Activated CD4-positive, alpha-beta T cell treated with anti-CD3 and anti-CD28 coated beads, Interleukin-2, amount 10 ng/mL, durations not matched to agents 7 days and 5 days (primary cell): ENCODE data around the gene MAD1L1. TPM values are rescaled to one million over a fixed set of nuclear protein-coding genes. Genes with fewer than 3 reads are reported as not detected.
"Not testable (repeated sequence)": the region's sequence is repeated elsewhere in the genome, so short reads cannot be mapped to it uniquely, and the experiment has no call there.

Source experiments
- CTCF ChIA-PET: fragments of 350-600 bp; sonication (Branson Sonifier 250); formaldehyde crosslinking; loops from one replicate; lab custom pipeline; 2021; ENCODE audit warnings: antibody characterized with exemption; lab: Charles Lee
- POLR2A ChIA-PET: fragments of 350-600 bp; sonication (Branson Sonifier 250); formaldehyde crosslinking; loops from one replicate; lab custom pipeline; 2021; ENCODE audit warnings: antibody characterized with exemption; lab: Charles Lee
- DNase-seq: peaks from one replicate; pipeline ENCODE4 v3.0.0-alpha.2; 2020
- H3K27ac Mint-ChIP-seq: one replicate; pipeline ENCODE4 v1.8.0; 2021; ENCODE audit warnings: mild to moderate bottlenecking, moderate library complexity, mixed read lengths
- H3K27me3 Mint-ChIP-seq: one replicate; pipeline ENCODE4 v1.8.0; 2021; ENCODE audit warnings: mixed read lengths
- H3K36me3 Mint-ChIP-seq: one replicate; pipeline ENCODE4 v1.8.0; 2021; ENCODE audit warnings: low read depth, mixed read lengths
- H3K4me1 Mint-ChIP-seq: one replicate; pipeline ENCODE4 v1.8.0; 2021; ENCODE audit warnings: mixed read lengths
- H3K4me3 Mint-ChIP-seq: one replicate; pipeline ENCODE4 v1.8.0; 2021; ENCODE audit warnings: mild to moderate bottlenecking, moderate library complexity, mixed read lengths
- H3K9me3 Mint-ChIP-seq: one replicate; pipeline ENCODE4 v1.8.0; 2021; ENCODE audit warnings: mixed read lengths
- total RNA-seq, 2 experiments: library from RNA; stranded (reverse); gene quantifications; one replicate each; pipeline ENCODE4 v1.2.3, GENCODE V29; 2021

Gene MAD1L1
- total RNA-seq, 2 experiments from 2014 or later = 125 to 127 TPM

DNA sequence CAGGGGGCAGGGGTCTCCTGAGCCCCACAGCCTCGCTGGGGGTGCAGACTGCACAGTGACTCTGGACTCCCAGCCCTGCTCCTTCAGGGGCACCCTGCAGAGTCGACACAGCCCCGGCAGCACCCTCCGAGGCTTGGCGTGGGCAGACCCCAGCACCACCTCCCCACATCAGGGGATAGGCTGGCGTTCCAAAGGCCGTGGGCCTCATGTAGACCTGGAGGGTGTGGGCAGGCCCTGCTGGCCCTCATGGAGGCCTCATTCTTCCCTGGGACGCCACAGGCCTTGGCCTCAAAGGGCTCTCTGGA is 296.8 kb downstream of the MAD1L1 start:
- Mint-ChIP-seq H3K36me3 (peaks cover 67% of the 10 kb centered on the region), H3K4me1 (peaks cover 35% of the 10 kb centered on the region), H3K27me3 (no peaks in the 10 kb centered on the region), H3K9me3 (peaks cover 8% of the 10 kb centered on the region), H3K4me3 (no peak overlapping the region), H3K27ac (no peak overlapping the region)
- POLR2A ChIA-PET = no interaction called here
- CTCF ChIA-PET = no interaction called here
- no peak for DNase-seq

- CTCF ChIA-PET = interaction anchor here (0.7 kb wide), 1 partner anchor 313 kb away, joined by 4 read pairs; no protein-coding TSS in a partner anchor
- POLR2A ChIA-PET = no interaction called here
- Mint-ChIP-seq H3K36me3 (peaks cover 67% of the 10 kb centered on the region), H3K9me3 (peaks cover 8% of the 10 kb centered on the region), H3K4me1 (peaks cover 29% of the 10 kb centered on the region), H3K27me3 (no peaks in the 10 kb centered on the region), H3K27ac (no peak overlapping the region), H3K4me3 (no peak overlapping the region)
- DNase-seq = no peak
Measured at GRCh38 chr7:1935176-1936005, 297.4 kb downstream of the MAD1L1 start.

DNA sequence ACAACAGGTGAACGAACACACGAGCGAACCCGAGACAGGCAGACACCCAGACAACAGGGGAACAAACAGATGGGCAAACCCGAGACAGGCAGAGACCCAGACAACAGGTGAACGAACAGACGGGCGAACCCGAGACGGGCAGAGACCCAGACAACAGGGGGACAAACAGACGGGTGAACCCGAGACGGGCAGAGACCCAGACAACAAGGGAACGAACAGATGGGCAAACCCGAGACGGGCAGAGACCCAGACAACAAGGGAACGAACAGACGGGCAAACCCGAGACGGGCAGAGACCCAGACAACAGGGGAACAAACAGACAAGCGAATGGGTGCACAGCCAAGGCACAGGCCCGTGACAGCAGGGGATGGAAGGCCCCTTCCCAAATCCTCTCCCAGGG is 298.0 kb downstream of the MAD1L1 start:
- Mint-ChIP-seq H3K36me3 (peaks cover 67% of the 10 kb centered on the region), H3K27ac (no peak overlapping the region), H3K27me3 (no peaks in the 10 kb centered on the region), H3K9me3 (peaks cover 8% of the 10 kb centered on the region), H3K4me3 (no peak overlapping the region), H3K4me1 (peaks cover 26% of the 10 kb centered on the region)
- CTCF ChIA-PET = interaction anchor here (0.7 kb wide), 1 partner anchor 313 kb away, joined by 4 read pairs; no protein-coding TSS in a partner anchor
- POLR2A ChIA-PET = no interaction called here
- DNase-seq = no peak

- H3K4me1 Mint-ChIP-seq = peaks cover 24% of the 10 kb centered on the region
- no peak for DNase-seq
- POLR2A ChIA-PET = no interaction called here
- H3K27ac Mint-ChIP-seq = no peak overlapping the region
- H3K36me3 Mint-ChIP-seq = peaks cover 65% of the 10 kb centered on the region
- H3K4me3 Mint-ChIP-seq = no peak overlapping the region
- H3K9me3 Mint-ChIP-seq = peaks cover 8% of the 10 kb centered on the region
- H3K27me3 Mint-ChIP-seq = no peaks in the 10 kb centered on the region
- CTCF ChIA-PET = no interaction called here
Measured at GRCh38 chr7:1934017-1934416, 298.7 kb downstream of the MAD1L1 start.

DNA sequence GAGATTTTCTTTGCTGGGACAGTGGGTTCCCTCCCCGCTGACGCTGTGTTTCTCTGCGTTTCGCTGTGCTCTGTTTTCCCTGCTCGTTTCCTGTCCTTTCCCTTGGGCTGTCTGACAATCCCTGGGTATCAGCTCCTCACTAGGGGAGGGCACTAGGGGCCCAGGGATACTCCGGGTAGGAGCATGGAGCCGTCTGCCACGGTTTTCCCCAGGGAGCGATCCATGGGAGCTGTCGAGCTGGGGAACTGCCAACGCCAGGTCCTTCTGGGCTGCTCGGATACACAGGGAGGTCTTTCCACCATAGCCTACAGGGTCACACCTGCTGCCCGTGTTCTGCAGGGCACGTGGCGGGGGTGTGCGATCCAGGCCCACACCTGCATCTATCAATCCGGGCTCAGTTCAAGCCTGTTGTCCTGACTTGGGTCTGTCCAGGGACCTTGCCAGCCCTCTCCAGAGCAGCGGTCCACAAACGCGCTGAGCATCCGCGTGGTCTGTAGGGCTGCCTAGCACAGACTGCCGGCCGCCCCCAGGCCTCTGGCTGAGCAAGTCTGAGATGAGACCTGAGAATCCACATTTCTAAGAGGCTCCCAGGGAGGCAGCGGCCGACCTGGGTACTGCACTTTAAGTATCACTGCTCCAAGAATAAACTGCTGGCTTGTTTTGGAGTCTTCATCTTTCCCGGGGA is 299.5 kb downstream of the MAD1L1 start:
- peaks cover 7% of the 10 kb centered on the region for H3K9me3 Mint-ChIP-seq
- H3K36me3 Mint-ChIP-seq = peaks cover 64% of the 10 kb centered on the region
- H3K27ac Mint-ChIP-seq = no peak overlapping the region
- peaks cover 2% of the 10 kb centered on the region for H3K27me3 Mint-ChIP-seq
- no peak for DNase-seq
- no peak overlapping the region for H3K4me3 Mint-ChIP-seq
- POLR2A ChIA-PET = no interaction called here
- CTCF ChIA-PET = no interaction called here
- H3K4me1 Mint-ChIP-seq = peaks cover 20% of the 10 kb centered on the region

DNA sequence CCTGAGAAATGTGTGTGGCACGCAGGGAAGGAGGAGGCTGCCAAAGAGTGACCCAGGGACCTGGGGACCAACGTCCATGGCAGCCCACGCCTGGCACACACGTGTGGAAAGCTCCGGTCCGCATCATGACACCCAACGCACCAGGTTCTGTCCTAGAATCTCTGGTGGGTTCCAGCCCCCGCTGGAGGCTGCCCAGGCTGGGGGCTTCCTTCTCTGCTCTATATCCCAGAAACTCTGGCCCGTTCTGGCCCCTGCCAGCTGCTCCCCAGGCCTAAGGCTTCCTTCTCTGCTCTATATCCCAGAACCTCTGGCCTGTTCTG is 300.8 kb downstream of the MAD1L1 start:
- peaks cover 69% of the 10 kb centered on the region for H3K36me3 Mint-ChIP-seq
- ChIA-PET CTCF (no interaction called here), POLR2A (no interaction called here)
- H3K27ac Mint-ChIP-seq = no peak overlapping the region
- H3K4me3 Mint-ChIP-seq = no peak overlapping the region
- DNase-seq = no peak
- H3K9me3 Mint-ChIP-seq = peaks cover 6% of the 10 kb centered on the region
- H3K4me1 Mint-ChIP-seq = peaks cover 28% of the 10 kb centered on the region
- H3K27me3 Mint-ChIP-seq = peaks cover 5% of the 10 kb centered on the region

GRCh38 chr7:1931256-1931950 is 301.3 kb downstream of the MAD1L1 start:
- peaks cover 66% of the 10 kb centered on the region for H3K36me3 Mint-ChIP-seq
- ChIA-PET POLR2A (no interaction called here), CTCF (no interaction called here)
- DNase-seq = no peak
- H3K27me3 Mint-ChIP-seq = peaks cover 7% of the 10 kb centered on the region
- H3K27ac Mint-ChIP-seq = no peak overlapping the region
- peaks cover 33% of the 10 kb centered on the region for H3K4me1 Mint-ChIP-seq
- H3K4me3 Mint-ChIP-seq = no peak overlapping the region
- H3K9me3 Mint-ChIP-seq = peaks cover 6% of the 10 kb centered on the region

GRCh38 chr7:1930381-1931065 is 302.2 kb downstream of the MAD1L1 start:
- H3K9me3 Mint-ChIP-seq = peaks cover 6% of the 10 kb centered on the region
- H3K4me1 Mint-ChIP-seq = peaks cover 38% of the 10 kb centered on the region
- no peak for DNase-seq
- ChIA-PET CTCF (no interaction called here), POLR2A (no interaction called here)
- no peak overlapping the region for H3K4me3 Mint-ChIP-seq
- peaks cover 7% of the 10 kb centered on the region for H3K27me3 Mint-ChIP-seq
- no peak overlapping the region for H3K27ac Mint-ChIP-seq
- peaks cover 58% of the 10 kb centered on the region for H3K36me3 Mint-ChIP-seq

DNA sequence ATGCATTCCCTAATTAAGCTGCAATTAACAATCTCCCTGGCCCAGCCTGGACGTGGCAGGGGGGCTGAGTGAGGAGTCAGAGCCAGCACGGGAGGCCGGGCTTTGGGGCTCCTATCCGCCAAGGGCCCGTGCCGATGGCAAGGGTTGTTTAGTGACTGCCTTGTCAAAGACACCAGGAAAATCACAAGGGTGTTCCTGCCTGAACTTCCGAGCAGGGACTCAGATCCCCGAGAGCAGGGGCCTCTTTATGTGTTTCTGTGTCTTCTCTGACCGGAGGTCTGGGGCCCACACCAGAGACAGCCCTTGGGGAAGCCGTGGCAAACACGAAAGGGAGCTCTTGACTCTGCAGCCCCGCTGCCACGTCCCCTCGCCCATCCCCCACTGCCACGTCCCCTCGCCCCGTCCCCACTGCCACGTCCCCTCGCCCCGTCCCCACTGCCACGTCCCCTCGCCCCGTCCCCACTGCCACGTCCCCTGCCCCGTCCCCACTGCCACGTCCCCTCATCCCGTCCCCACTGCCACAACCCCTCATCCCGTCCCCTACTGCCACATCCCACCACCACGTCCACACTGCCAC is 303.3 kb downstream of the MAD1L1 start:
- peaks cover 45% of the 10 kb centered on the region for H3K4me1 Mint-ChIP-seq
- POLR2A ChIA-PET, H3K9me3 Mint-ChIP-seq, H3K4me3 Mint-ChIP-seq, H3K27me3 Mint-ChIP-seq, DNase-seq: not testable (repeated sequence)
- H3K27ac Mint-ChIP-seq = peak overlapping the region; percentile 21
- H3K36me3 Mint-ChIP-seq = peaks cover 51% of the 10 kb centered on the region
- CTCF ChIA-PET = interaction anchor here (1.0 kb wide), 1 partner anchor 10 kb away, joined by 3 read pairs; no protein-coding TSS in a partner anchor

GRCh38 chr7:1928645-1929348 is 303.9 kb downstream of the MAD1L1 start:
- H3K4me1 Mint-ChIP-seq = peaks cover 47% of the 10 kb centered on the region
- CTCF ChIA-PET = interaction anchor here (1.0 kb wide), 1 partner anchor 10 kb away, joined by 3 read pairs; no protein-coding TSS in a partner anchor
- H3K27ac Mint-ChIP-seq = peak overlapping the region; percentile 21
- no peak overlapping the region for H3K4me3 Mint-ChIP-seq
- H3K27me3 Mint-ChIP-seq = peaks cover 14% of the 10 kb centered on the region
- POLR2A ChIA-PET = no interaction called here
- DNase-seq = no peak
- peaks cover 51% of the 10 kb centered on the region for H3K36me3 Mint-ChIP-seq
- peaks cover 2% of the 10 kb centered on the region for H3K9me3 Mint-ChIP-seq

DNA sequence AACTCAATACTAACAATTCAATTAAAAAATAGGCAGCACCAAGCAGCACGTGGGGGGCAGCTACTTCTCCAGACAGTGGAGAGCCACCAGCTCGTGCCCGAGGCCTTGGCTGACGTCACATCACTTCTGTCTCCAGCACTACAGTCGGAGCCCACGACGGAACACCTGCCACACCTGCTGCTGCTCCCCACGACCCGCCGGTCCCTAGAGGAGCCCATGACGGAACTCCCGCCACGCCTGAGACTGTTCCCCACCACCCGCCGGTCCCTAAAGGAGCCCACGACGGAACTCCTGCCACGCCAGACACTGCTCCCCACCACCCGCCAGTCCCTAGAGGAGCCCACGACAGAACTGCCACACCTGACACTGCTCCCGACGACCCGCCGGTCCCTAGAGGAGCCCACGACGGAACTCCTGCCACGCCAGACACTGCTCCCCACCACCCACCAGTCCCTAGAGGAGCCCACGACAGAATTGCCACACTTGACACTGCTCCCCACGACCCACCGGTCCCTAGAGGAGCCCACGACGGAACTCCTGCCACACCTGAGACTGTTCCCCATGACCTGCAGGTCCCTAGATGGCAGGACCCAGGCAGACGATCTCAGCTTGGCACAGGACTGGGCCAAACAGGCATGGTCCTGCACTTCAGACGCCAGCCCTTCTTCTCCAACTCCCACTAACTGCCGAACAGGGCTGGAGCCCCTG is 304.7 kb downstream of the MAD1L1 start:
- H3K27me3 Mint-ChIP-seq = peaks cover 15% of the 10 kb centered on the region
- H3K4me3 Mint-ChIP-seq = no peak overlapping the region
- peaks cover 46% of the 10 kb centered on the region for H3K36me3 Mint-ChIP-seq
- POLR2A ChIA-PET = no interaction called here
- CTCF ChIA-PET = interaction anchor here (1.0 to 1.4 kb wide), 2 partner anchors 11 to 13 kb away, joined by 3 read pairs; no protein-coding TSS in a partner anchor
- no peak for DNase-seq
- peaks cover 2% of the 10 kb centered on the region for H3K9me3 Mint-ChIP-seq
- peaks cover 52% of the 10 kb centered on the region for H3K4me1 Mint-ChIP-seq
- no peak overlapping the region for H3K27ac Mint-ChIP-seq
